ENCODE data around the gene PBX1.

The PBX1 gene

GRCh38 chr1:164755690-164756089 is 196.7 kb downstream of the PBX1 start:
- H2AFZ ChIP-seq (ENCODE audit: low read length), result no peak overlapping the region
- H2BK5ac ChIP-seq (ENCODE audit: low read length), result no peak overlapping the region
- no peak overlapping the region for H2AK5ac ChIP-seq (ENCODE audit: low read depth, low read length)
- H4K91ac ChIP-seq (ENCODE audit: low read depth, low read length, poor library complexity), result no peak overlapping the region
- no peak overlapping the region for H3K27ac ChIP-seq (replicated peaks; ENCODE audit: low read length)
- peaks cover 0 to 9% of the 10 kb centered on the region in 2 donors for H3K4me1 ChIP-seq (ENCODE audit: control insufficient read depth in 2 of 2, insufficient read depth in 1 of 2, low read depth in 1 of 2, low read length in 2 of 2)
- WGBS, 2 donors (ENCODE audit: extremely low coverage in 2 of 2, insufficient read length in 2 of 2, insufficient replicate concordance in 1 of 2), result no CpG with 5 or more reads among the region's 4 CpGs
- H3K4me2 ChIP-seq (ENCODE audit: insufficient read depth, low read length, poor library complexity, severe bottlenecking), result no peak overlapping the region
- no peak overlapping the region for H3K9ac ChIP-seq (ENCODE audit: low read depth, low read length, poor library complexity)
- H2BK15ac ChIP-seq (ENCODE audit: low read length), result no peak overlapping the region
- H2BK12ac ChIP-seq (ENCODE audit: low read length), result no peak overlapping the region
- H3K18ac ChIP-seq (ENCODE audit: low read length), result no peak overlapping the region
- DNase-seq (ENCODE audit: low spot score), result no peak
- no peak overlapping the region for H3K14ac ChIP-seq (ENCODE audit: low read length)
- no peak overlapping the region for H2BK120ac ChIP-seq (ENCODE audit: low read depth, low read length)
- H3K23ac ChIP-seq (ENCODE audit: low read depth, low read length, poor library complexity), result no peak overlapping the region
- peaks cover 0 to 3% of the 10 kb centered on the region in 2 donors for H3K9me3 ChIP-seq (replicated peaks in 1 of 2; ENCODE audit: control insufficient read depth in 2 of 2, insufficient read depth in 1 of 2, low read depth in 1 of 2, low read length in 2 of 2)
- peaks cover 4% of the 10 kb centered on the region for H3K79me1 ChIP-seq (ENCODE audit: low read depth, low read length)
- no peaks in the 10 kb centered on the region for H3K27me3 ChIP-seq (ENCODE audit: control insufficient read depth in 3 of 3, insufficient read depth in 3 of 3, low read depth in 1 of 3, low read length in 3 of 3)
- no peaks in the 10 kb centered on the region for H3K36me3 ChIP-seq (replicated peaks in 1 of 2; ENCODE audit: control insufficient read depth in 2 of 2, insufficient read depth in 2 of 2, low read length in 2 of 2)
- H3K4ac ChIP-seq (ENCODE audit: low read length), result no peak overlapping the region
- H4K8ac ChIP-seq (ENCODE audit: low read depth, low read length), result no peak overlapping the region
- H3K4me3 ChIP-seq (ENCODE audit: low read length in 2 of 2), result no peak overlapping the region

GRCh38 chr1:164756741-164757140 is 197.8 kb downstream of the PBX1 start:
- H3K18ac ChIP-seq (ENCODE audit: low read length), result no peak overlapping the region

GRCh38 chr1:164757625-164758024 is 198.6 kb downstream of the PBX1 start:
- H2BK15ac ChIP-seq (ENCODE audit: low read length), result no peak overlapping the region
- H3K14ac ChIP-seq (ENCODE audit: low read length), result no peak overlapping the region
- H3K27me3 ChIP-seq (ENCODE audit: control insufficient read depth in 3 of 3, insufficient read depth in 3 of 3, low read depth in 1 of 3, low read length in 3 of 3), result no peaks in the 10 kb centered on the region
- H3K4me3 ChIP-seq (ENCODE audit: low read length in 2 of 2), result no peak overlapping the region
- H2BK12ac ChIP-seq (ENCODE audit: low read length), result no peak overlapping the region
- WGBS, 2 donors (ENCODE audit: extremely low coverage in 2 of 2, insufficient read length in 2 of 2, insufficient replicate concordance in 1 of 2), result no CpG with 5 or more reads among the region's 1 CpG
- no peak overlapping the region for H2AK5ac ChIP-seq (ENCODE audit: low read depth, low read length)
- H2AFZ ChIP-seq (ENCODE audit: low read length), result no peak overlapping the region
- H4K91ac ChIP-seq (ENCODE audit: low read depth, low read length, poor library complexity), result no peak overlapping the region
- no peak overlapping the region for H3K18ac ChIP-seq (ENCODE audit: low read length)
- no peak overlapping the region for H2BK120ac ChIP-seq (ENCODE audit: low read depth, low read length)
- DNase-seq (ENCODE audit: low spot score), result no peak
- H3K36me3 ChIP-seq (replicated peaks in 1 of 2; ENCODE audit: control insufficient read depth in 2 of 2, insufficient read depth in 2 of 2, low read length in 2 of 2), result no peaks in the 10 kb centered on the region
- no peak overlapping the region for H3K4me2 ChIP-seq (ENCODE audit: insufficient read depth, low read length, poor library complexity, severe bottlenecking)
- H3K4ac ChIP-seq (ENCODE audit: low read length), result no peak overlapping the region
- H3K27ac ChIP-seq (replicated peaks; ENCODE audit: low read length), result no peak overlapping the region
- H3K9ac ChIP-seq (ENCODE audit: low read depth, low read length, poor library complexity), result no peak overlapping the region
- peaks cover 0 to 6% of the 10 kb centered on the region in 2 donors for H3K9me3 ChIP-seq (replicated peaks in 1 of 2; ENCODE audit: control insufficient read depth in 2 of 2, insufficient read depth in 1 of 2, low read depth in 1 of 2, low read length in 2 of 2)
- H3K4me1 ChIP-seq (ENCODE audit: control insufficient read depth in 2 of 2, insufficient read depth in 1 of 2, low read depth in 1 of 2, low read length in 2 of 2), result peaks cover 0 to 9% of the 10 kb centered on the region in 2 donors
- H4K8ac ChIP-seq (ENCODE audit: low read depth, low read length), result no peak overlapping the region
- peaks cover 4% of the 10 kb centered on the region for H3K79me1 ChIP-seq (ENCODE audit: low read depth, low read length)
- H2BK5ac ChIP-seq (ENCODE audit: low read length), result no peak overlapping the region
- no peak overlapping the region for H3K23ac ChIP-seq (ENCODE audit: low read depth, low read length, poor library complexity)

More at GRCh38 chr1:164756741-164757140, 197.8 kb downstream of the PBX1 start:
- Histone ChIP-seq H2BK120ac (ENCODE audit: low read depth, low read length) (no peak overlapping the region), H3K27me3 (ENCODE audit: control insufficient read depth in 3 of 3, insufficient read depth in 3 of 3, low read depth in 1 of 3, low read length in 3 of 3) (no peaks in the 10 kb centered on the region), H4K91ac (ENCODE audit: low read depth, low read length, poor library complexity) (no peak overlapping the region), H3K4me1 (ENCODE audit: control insufficient read depth in 2 of 2, insufficient read depth in 1 of 2, low read depth in 1 of 2, low read length in 2 of 2) (peaks cover 0 to 9% of the 10 kb centered on the region in 2 donors), H3K23ac (ENCODE audit: low read depth, low read length, poor library complexity) (no peak overlapping the region), H3K14ac (ENCODE audit: low read length) (no peak overlapping the region), H2AFZ (ENCODE audit: low read length) (no peak overlapping the region), H2BK5ac (ENCODE audit: low read length) (no peak overlapping the region), H4K8ac (ENCODE audit: low read depth, low read length) (no peak overlapping the region), H3K79me1 (ENCODE audit: low read depth, low read length) (peaks cover 4% of the 10 kb centered on the region), H2BK12ac (ENCODE audit: low read length) (no peak overlapping the region), H3K27ac (replicated peaks; ENCODE audit: low read length) (no peak overlapping the region), H3K36me3 (replicated peaks in 1 of 2; ENCODE audit: control insufficient read depth in 2 of 2, insufficient read depth in 2 of 2, low read length in 2 of 2) (no peaks in the 10 kb centered on the region), H3K4me2 (ENCODE audit: insufficient read depth, low read length, poor library complexity, severe bottlenecking) (no peak overlapping the region), H3K4ac (ENCODE audit: low read length) (no peak overlapping the region), H2AK5ac (ENCODE audit: low read depth, low read length) (no peak overlapping the region), H3K9me3 (replicated peaks in 1 of 2; ENCODE audit: control insufficient read depth in 2 of 2, insufficient read depth in 1 of 2, low read depth in 1 of 2, low read length in 2 of 2) (peaks cover 0 to 6% of the 10 kb centered on the region in 2 donors), H3K9ac (ENCODE audit: low read depth, low read length, poor library complexity) (no peak overlapping the region), H2BK15ac (ENCODE audit: low read length) (no peak overlapping the region), H3K4me3 (ENCODE audit: low read length in 2 of 2) (no peak overlapping the region)
- no peak for DNase-seq (ENCODE audit: low spot score)
- no CpG with 5 or more reads among the region's 1 CpG for WGBS, 2 donors (ENCODE audit: extremely low coverage in 2 of 2, insufficient read length in 2 of 2, insufficient replicate concordance in 1 of 2)

DNA sequence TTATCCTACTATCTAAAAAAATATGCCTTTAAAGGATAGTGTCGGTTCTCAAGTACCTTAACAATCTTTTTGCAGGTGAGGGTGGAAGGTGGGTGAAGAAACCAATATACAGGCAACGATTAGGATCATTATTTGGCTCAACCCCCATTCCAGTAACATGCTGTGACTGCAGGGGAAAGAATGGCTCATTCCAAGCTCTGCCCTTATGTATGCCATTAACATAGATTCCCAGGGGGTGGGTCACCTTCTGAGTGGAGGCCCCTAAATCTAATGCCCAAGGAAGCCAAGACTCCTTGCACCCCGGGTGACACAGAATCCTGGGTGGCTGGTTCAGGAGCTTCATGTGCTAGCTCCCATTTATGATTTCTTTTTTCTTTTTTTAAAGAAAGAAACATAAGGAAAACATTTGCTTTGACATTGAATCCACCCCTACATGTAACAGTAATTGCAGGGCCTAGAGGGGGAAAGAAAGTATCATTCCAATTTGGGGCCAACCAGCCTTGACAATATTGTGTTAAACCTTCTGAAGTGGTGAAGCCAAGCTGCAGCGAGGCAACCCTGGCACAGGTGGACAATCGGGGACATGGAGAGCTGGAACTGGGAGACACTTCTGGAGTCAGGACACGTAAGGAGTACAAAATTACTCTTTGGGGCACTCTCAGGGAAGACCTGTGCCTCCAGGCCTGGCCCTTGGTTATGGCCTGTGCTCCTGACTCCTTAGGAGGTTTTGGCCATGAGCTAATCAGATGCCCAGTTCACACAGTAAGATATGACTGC is 200.3 kb downstream of the PBX1 start:
- Histone ChIP-seq H4K91ac (ENCODE audit: low read depth, low read length, poor library complexity) (no peak overlapping the region), H3K23ac (ENCODE audit: low read depth, low read length, poor library complexity) (no peak overlapping the region), H3K4ac (ENCODE audit: low read length) (no peak overlapping the region), H3K27me3 (ENCODE audit: control insufficient read depth in 3 of 3, insufficient read depth in 3 of 3, low read depth in 1 of 3, low read length in 3 of 3) (no peaks in the 10 kb centered on the region), H2AFZ (ENCODE audit: low read length) (no peak overlapping the region), H3K14ac (ENCODE audit: low read length) (no peak overlapping the region), H3K79me1 (ENCODE audit: low read depth, low read length) (peaks cover 4% of the 10 kb centered on the region), H3K4me2 (ENCODE audit: insufficient read depth, low read length, poor library complexity, severe bottlenecking) (no peak overlapping the region), H2BK12ac (ENCODE audit: low read length) (no peak overlapping the region), H4K8ac (ENCODE audit: low read depth, low read length) (no peak overlapping the region), H3K36me3 (replicated peaks in 1 of 2; ENCODE audit: control insufficient read depth in 2 of 2, insufficient read depth in 2 of 2, low read length in 2 of 2) (no peaks in the 10 kb centered on the region), H2BK5ac (ENCODE audit: low read length) (no peak overlapping the region), H3K18ac (ENCODE audit: low read length) (no peak overlapping the region), H3K9ac (ENCODE audit: low read depth, low read length, poor library complexity) (no peak overlapping the region), H3K4me1 (ENCODE audit: control insufficient read depth in 2 of 2, insufficient read depth in 1 of 2, low read depth in 1 of 2, low read length in 2 of 2) (peaks cover 0 to 5% of the 10 kb centered on the region in 2 donors), H3K4me3 (ENCODE audit: low read length in 2 of 2) (no peak overlapping the region), H2BK15ac (ENCODE audit: low read length) (no peak overlapping the region), H2AK5ac (ENCODE audit: low read depth, low read length) (no peak overlapping the region), H3K27ac (replicated peaks; ENCODE audit: low read length) (no peak overlapping the region), H3K9me3 (replicated peaks in 1 of 2; ENCODE audit: control insufficient read depth in 2 of 2, insufficient read depth in 1 of 2, low read depth in 1 of 2, low read length in 2 of 2) (peaks cover 0 to 6% of the 10 kb centered on the region in 2 donors), H2BK120ac (ENCODE audit: low read depth, low read length) (no peak overlapping the region)
- WGBS, 2 donors (ENCODE audit: extremely low coverage in 2 of 2, insufficient read length in 2 of 2, insufficient replicate concordance in 1 of 2), result no CpG with 5 or more reads among the region's 6 CpGs
- DNase-seq (ENCODE audit: low spot score), result no peak
